ENCODE results near the gene ENO4. TPM values are rescaled to one million over a fixed set of nuclear protein-coding genes. Genes with fewer than 3 reads are reported as not detected.

The ENO4 gene
- total and polyA plus RNA-seq, 9 of the 15 experiments (the other 6 are each of a cell fraction or from before 2014, with no cell fraction given) = 0.07 TPM; not detected in 8

DNA sequence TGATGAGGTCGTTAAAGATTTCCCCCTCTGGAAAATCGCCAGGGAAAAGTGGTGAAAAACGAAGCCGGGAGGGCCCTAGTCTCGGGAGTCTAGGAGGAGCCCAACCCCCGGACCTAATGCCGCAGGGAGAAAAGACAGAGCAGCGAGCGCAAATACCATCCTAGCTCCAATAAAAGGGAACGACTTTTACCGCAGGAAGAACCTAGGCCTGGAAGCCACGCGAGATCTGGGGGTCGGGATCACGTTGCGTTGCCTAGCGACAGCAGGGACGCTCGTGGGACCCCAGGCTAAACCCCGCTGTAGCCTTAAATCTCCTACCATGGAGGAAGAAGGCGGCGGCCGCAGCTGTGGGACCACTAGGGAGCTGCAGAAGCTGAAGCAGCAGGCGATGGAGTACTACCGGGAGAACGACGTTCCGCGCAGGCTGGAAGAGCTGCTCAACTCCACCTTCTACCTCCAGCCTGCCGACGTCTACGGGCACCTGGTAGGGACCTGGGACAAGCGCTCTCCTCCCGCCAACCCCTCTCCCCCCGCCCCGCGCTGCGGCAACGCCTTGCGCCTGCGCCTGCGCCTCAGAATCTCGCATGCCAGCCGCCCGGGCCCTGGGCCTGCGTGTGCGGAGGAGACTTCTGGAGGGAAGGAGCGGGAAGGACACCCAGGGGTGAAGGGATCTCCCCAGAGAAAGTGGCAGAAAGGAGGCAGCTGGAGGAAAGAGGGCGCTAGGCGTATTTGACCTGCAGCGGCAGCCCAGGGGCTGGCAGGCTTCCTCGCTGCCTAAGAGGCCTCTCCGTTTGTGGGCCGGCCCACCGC lies at the start of gene ENO4 (continued):
- TF ChIP-seq MAFF (IDR thresholded peaks at IDR 0.05; ENCODE audit: low read length) = no peak
- no peak for TF ChIP-seq BRF1 (IDR thresholded peaks at IDR 0.05; ENCODE audit: borderline replicate concordance, extremely low read depth, insufficient read length)
- TF ChIP-seq BRD4 (IDR thresholded peaks at IDR 0.05) = no peak
- TF ChIP-seq, protein P1, sequence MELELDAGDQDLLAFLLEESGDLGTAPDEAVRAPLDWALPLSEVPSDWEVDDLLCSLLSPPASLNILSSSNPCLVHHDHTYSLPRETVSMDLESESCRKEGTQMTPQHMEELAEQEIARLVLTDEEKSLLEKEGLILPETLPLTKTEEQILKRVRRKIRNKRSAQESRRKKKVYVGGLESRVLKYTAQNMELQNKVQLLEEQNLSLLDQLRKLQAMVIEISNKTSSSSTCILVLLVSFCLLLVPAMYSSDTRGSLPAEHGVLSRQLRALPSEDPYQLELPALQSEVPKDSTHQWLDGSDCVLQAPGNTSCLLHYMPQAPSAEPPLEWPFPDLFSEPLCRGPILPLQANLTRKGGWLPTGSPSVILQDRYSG (tag; conservative IDR thresholded peaks at IDR 0.05; ENCODE audit: low read depth) = no peak

DNA sequence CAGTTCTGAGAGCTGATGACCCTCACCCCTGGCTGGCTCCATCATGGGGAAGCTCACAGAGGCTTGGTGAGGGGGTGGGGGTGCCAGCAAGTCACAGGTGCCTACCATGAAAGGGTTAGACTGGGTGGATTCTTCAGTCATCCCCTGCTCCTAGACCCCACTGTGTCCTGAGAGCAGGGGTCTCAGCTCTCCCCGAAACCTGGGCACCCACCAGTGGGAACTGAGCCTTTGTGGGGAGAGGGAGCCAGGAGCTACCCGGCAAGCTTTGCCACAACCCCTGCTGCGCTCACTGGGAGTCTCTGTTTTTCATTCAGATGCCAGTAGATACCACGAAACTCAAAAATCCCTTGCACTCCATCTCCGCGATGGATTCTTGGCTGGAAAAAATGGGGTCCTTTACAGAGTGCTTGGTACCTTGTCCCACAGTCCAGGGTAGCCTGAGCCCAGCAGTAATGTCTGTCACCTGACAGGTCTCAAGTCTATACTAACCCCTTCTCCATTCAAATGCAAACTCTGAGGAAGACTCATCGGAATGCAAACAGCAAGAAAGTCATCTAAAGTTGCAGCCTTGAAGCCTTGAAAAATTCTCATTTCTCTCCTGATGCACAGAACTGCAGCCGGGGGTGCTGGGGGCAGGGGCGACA lies 48.9 kb upstream of the ENO4 start:
- in situ Hi-C loops (cut with MboI) = no loop called here
- no peaks in the 10 kb centered on the region for H3K9me1 ChIP-seq (ENCODE audit: control insufficient read depth, insufficient read depth, low read length)

More for the DNA sequence above, 48.9 kb upstream of the ENO4 start:
- 0% methylated on average over 9 of the region's 9 CpGs for WGBS (ENCODE audit: insufficient coverage, low coverage, missing lambda C conversion rate)
- TF ChIP-seq ZNF311 (CRISPR knock-in tag; IDR thresholded peaks at IDR 0.05) = no peak
- Histone ChIP-seq H3K9me3 (replicated peaks; ENCODE audit: control insufficient read depth, insufficient read depth, low read depth, low read length) (no peaks in the 10 kb centered on the region), H3K27ac (ENCODE audit: extremely low read depth, low read depth, low read length) (no peak overlapping the region), H3K79me2 (ENCODE audit: control insufficient read depth, insufficient read depth, low read length) (no peaks in the 10 kb centered on the region), H3K9ac (ENCODE audit: insufficient read depth in 1 of 2, low read depth in 2 of 2, low read length in 2 of 2) (no peak overlapping the region), H3K36me3 (ENCODE audit: control insufficient read depth, insufficient read depth, low read length) (no peaks in the 10 kb centered on the region), H3K4me1 (replicated peaks in 1 of 2; ENCODE audit: control insufficient read depth in 2 of 2, insufficient read depth in 2 of 2, low read length in 2 of 2) (no peaks in the 10 kb centered on the region), H2AFZ (ENCODE audit: low read depth, low read length) (no peak overlapping the region), H3K4me3 (no peak overlapping the region), H3K27me3 (ENCODE audit: control insufficient read depth in 2 of 2, insufficient read depth in 2 of 2, low read length in 2 of 2) (peaks cover 0 to 35% of the 10 kb centered on the region in 2 experiments; a peak in 2 of 5 replicates), H3K4me2 (ENCODE audit: insufficient read depth, low read length) (no peak overlapping the region), H4K20me1 (replicated peaks; ENCODE audit: control insufficient read depth, insufficient read depth, low read length) (no peaks in the 10 kb centered on the region)
- ATAC-seq = no peak
- intact Hi-C loops (cut with micrococcal nuclease) = no loop called here
- POLR2A ChIA-PET = no interaction called here
- no TSS peak for BruUV-seq (replicated peaks)
- DNase-seq (ENCODE audit: extremely low read depth in 1 of 4, low spot score in 3 of 4) = no peak
- FAIRE-seq = no peak
- CTCF ChIA-PET (ENCODE audit: low intra/inter-chr PET ratio) = no interaction called here
